HepG2 (cell line): ENCODE measurements around the gene BIK. TPM values are rescaled to one million over a fixed set of nuclear protein-coding genes. Genes with fewer than 3 reads are reported as not detected.

Source experiments
- ATAC-seq: fragments of 200-7000 bp; cut with Tn5 transposase; 3 replicates; pipeline ENCODE4 v1.9.1; 2020; ENCODE audit warnings: mild to moderate bottlenecking, moderate library complexity
- BruUV-seq: library from RNA; stranded (reverse); fragments of 400-500 nt; replicated peaks from 2 replicates; lab custom pipeline; 2021; lab: Mats Ljungman, UMichigan
- CTCF ChIA-PET: fragments of 300-600 bp; formaldehyde crosslinking; extraction: SDS; loops from one replicate; lab custom pipeline; 2021; ENCODE audit warnings: low total read pairs, inconsistent platforms, low intra/inter-chr PET ratio; lab: Yijun Ruan, JAX
- POLR2A ChIA-PET: fragments of 350-600 bp; sonication (Branson Sonifier 250); formaldehyde crosslinking; loops from one replicate; lab custom pipeline; 2020; ENCODE audit warnings: antibody characterized with exemption, inconsistent platforms; lab: Yijun Ruan, JAX
- DNase-seq: peaks from one replicate; pipeline ENCODE4 v3.0.0-alpha.2; 2015; ENCODE audit warnings: low spot score
- FAIRE-seq: peaks from 3 replicates; lab custom pipeline; 2011; peaks lifted over from hg19 to GRCh38; lab: Jason Lieb, UNC
- H2AFZ ChIP-seq: one replicate; pipeline ENCODE4 v1.6.1; 2011; ENCODE audit warnings: low read length, inconsistent platforms
- H3K27ac ChIP-seq: fragments of 300-600 bp; 3 replicates; pipeline ENCODE4 v1.8.0; 2011; ENCODE audit warnings: mixed run types, mild to moderate bottlenecking, mixed read lengths, low read length, inconsistent platforms; ENCODE audit not compliant: insufficient read depth; ENCODE audit errors: extremely low read length
- H3K27me3 ChIP-seq, 2 experiments: fragments of 200-600 bp in 1 of 2; 2 replicates in 1 of 2; 3 replicates in 1 of 2; pipeline versions ENCODE4 v1.6.0 to v1.8.0; 2011; ENCODE audit warnings: low read length in 2 of 2, mild to moderate bottlenecking in 2 of 2, moderate library complexity in 2 of 2, inconsistent platforms in 1 of 2; ENCODE audit not compliant: insufficient read depth in 2 of 2, control insufficient read depth in 1 of 2
- H3K36me3 ChIP-seq, 2 experiments: fragments of 200-600 bp in 1 of 2; replicated peaks in 1 of 2; 2 replicates in 1 of 2; 3 replicates in 1 of 2; pipeline versions ENCODE4 v1.5.1 to v1.8.0; 2011; ENCODE audit warnings: low read length in 2 of 2, inconsistent platforms in 1 of 2; ENCODE audit not compliant: insufficient read depth in 2 of 2, control insufficient read depth in 1 of 2
- H3K4me1 ChIP-seq: 2 replicates; pipeline ENCODE4 v1.5.1; 2012; ENCODE audit warnings: low read length, inconsistent platforms; ENCODE audit not compliant: insufficient read depth
- H3K4me2 ChIP-seq: 2 replicates; pipeline ENCODE4 v1.6.0; 2011; ENCODE audit warnings: low read depth, low read length, inconsistent platforms
- H3K4me3 ChIP-seq, 3 experiments: fragments of 200-600 bp in 1 of 3; sonication (generic), shearing (Covaris generic) in 1 of 3; replicated peaks in 1 of 3; 2 replicates each; pipeline ENCODE4 v1.5.1; 2011 to 2016; ENCODE audit warnings: low read length in 3 of 3, inconsistent platforms in 2 of 3, low read depth in 2 of 3, mild to moderate bottlenecking in 2 of 3, control low read depth in 1 of 3, mixed read lengths in 1 of 3; ENCODE audit not compliant: insufficient read depth in 1 of 3
- H3K79me2 ChIP-seq: one replicate; pipeline ENCODE4 v1.6.1; 2011; ENCODE audit warnings: low read length, inconsistent platforms; ENCODE audit not compliant: insufficient read depth
- H3K9ac ChIP-seq: 2 replicates; pipeline ENCODE4 v1.6.0; 2011; ENCODE audit warnings: mild to moderate bottlenecking, low read depth, low read length, inconsistent platforms; ENCODE audit not compliant: insufficient read depth
- H3K9me3 ChIP-seq: 2 replicates; pipeline ENCODE4 v1.5.1; 2012; ENCODE audit warnings: mild to moderate bottlenecking, low read length
- H4K20me1 ChIP-seq: 2 replicates; pipeline ENCODE4 v1.6.0; 2011; ENCODE audit warnings: inconsistent platforms, mild to moderate bottlenecking, low read length, moderate library complexity; ENCODE audit not compliant: insufficient read depth
- CSRNP1 ChIP-seq: sonication (generic); formaldehyde crosslinking; IDR thresholded peaks from 2 replicates; pipeline ENCODE4 v1.8.1; 2023; ENCODE audit warnings: mild to moderate bottlenecking, missing genetic modification reagents
- FOXM1 ChIP-seq: sonication (generic); formaldehyde crosslinking; IDR thresholded peaks from 2 replicates; pipeline ENCODE4 v1.5.0; 2020; ENCODE audit warnings: missing genetic modification reagents
- NR2C2 ChIP-seq: sonication (generic); formaldehyde crosslinking; IDR thresholded peaks from 2 replicates; pipeline ENCODE4 v1.4.0; 2020; ENCODE audit warnings: missing genetic modification reagents, mild to moderate bottlenecking, moderate library complexity, borderline replicate concordance
- SKIL ChIP-seq: sonication (generic); formaldehyde crosslinking; IDR thresholded peaks from 2 replicates; pipeline ENCODE4 v1.8.0; 2022; ENCODE audit warnings: missing genetic modification reagents, mild to moderate bottlenecking, moderate library complexity, borderline replicate concordance
- ZNF687 ChIP-seq: sonication (generic); formaldehyde crosslinking; IDR thresholded peaks from 2 replicates; pipeline ENCODE4 v1.5.1; 2020; ENCODE audit warnings: mild to moderate bottlenecking, missing genetic modification reagents, moderate library complexity
- whole genome bisulfite sequencing: methylation state at CpG from one replicate; pipeline ENCODE4 v1.1.6; 2017; ENCODE audit warnings: low lambda C conversion rate; 5-methylcytosine and 5-hydroxymethylcytosine counted together
- in situ Hi-C: cut with HindIII; loops from 2 replicates; pipeline ENCODE4 v1.10.0; 2017; ENCODE audit warnings: low pct_unique_long_range_greater_than_20kb; ENCODE audit not compliant: extremely low pct_ligation_motif_present
- intact Hi-C: fragments of 100-400 bp; cut with micrococcal nuclease; formaldehyde crosslinking; loops from one replicate; pipeline ENCODE4 v1.10.0; 2022; ENCODE audit not compliant: unreplicated experiment
- polyA plus RNA-seq, 8 experiments: library from polyadenylated mRNA; depleted of rRNA in 3 of 8; stranded (reverse) in 7 of 8; unstranded in 1 of 8; fragments of >200 nt; fragmentation: Illumina TruSeq in 4 of 8; extraction: Trizol in 4 of 8; gene quantifications; 2 replicates each; pipeline versions ENCODE4 v1.2.1 to v1.2.3, GENCODE V29; 2011 to 2016; ENCODE audit warnings: low read depth in 4 of 8, missing spikeins in 1 of 8, mixed read lengths in 1 of 8; ENCODE audit not compliant: insufficient read depth in 1 of 8
- total RNA-seq, 5 experiments: library from RNA; depleted of rRNA; stranded (reverse); fragments of >200 nt; fragmentation: Illumina TruSeq; extraction: Trizol; gene quantifications; 2 replicates each; pipeline ENCODE4 v1.2.3, GENCODE V29; 2016; ENCODE audit warnings: low read depth in 1 of 5

Gene BIK
- total and polyA plus RNA-seq, 2 of the 13 experiments (the other 11 are each of a cell fraction or from before 2014, with no cell fraction given), result 0.54 to 0.80 TPM

GRCh38 chr22:43157874-43158546, 47.5 kb downstream of the BIK start:
- no peak for ATAC-seq
- Histone ChIP-seq H3K27me3 (peaks cover 7 to 11% of the 10 kb centered on the region in 2 experiments; a peak in 4 of 5 replicates), H2AFZ (no peak overlapping the region), H3K4me2 (peak overlapping the region; percentile 3), H3K36me3 (no peaks in the 10 kb centered on the region), H4K20me1 (no peaks in the 10 kb centered on the region), H3K79me2 (no peaks in the 10 kb centered on the region), H3K4me3 (no peak overlapping the region; a peak in 1 of 6 replicates), H3K27ac (no peak overlapping the region), H3K4me1 (peaks cover 19% of the 10 kb centered on the region), H3K9me3 (no peaks in the 10 kb centered on the region), H3K9ac (no peak overlapping the region)
- ChIA-PET POLR2A (interaction anchor here (1.6 kb wide), 1 partner anchor 22 kb away, joined by 3 read pairs; no protein-coding TSS in a partner anchor), CTCF (no interaction called here)
- no peak for FAIRE-seq
- DNase-seq, result no peak
- BruUV-seq, result no TSS peak
- TF ChIP-seq CSRNP1 (CRISPR knock-in tag), result no peak
- TF ChIP-seq NR2C2 (CRISPR knock-in tag), result 0 out of 2 replicates have a peak, but pooled peaks have one; percentile 37
- no peak for TF ChIP-seq FOXM1 (CRISPR knock-in tag)
- TF ChIP-seq SKIL (CRISPR knock-in tag), result no peak
- peak; percentile 15; the same call in 1 of the 2 replicates for TF ChIP-seq ZNF687
- in situ Hi-C loops (no loop called here), intact Hi-C loops (no loop called here)
- WGBS, result 14% methylated on average over 9 of the region's 9 CpGs
